Placental epithelial cell (primary cell): ENCODE data around the gene OSTF1. TPM values are rescaled to one million over a fixed set of nuclear protein-coding genes. Genes with fewer than 3 reads are reported as not detected.

ENCODE experiments used
- small RNA-seq: library from RNA; depleted of rRNA; stranded (forward); fragments of <200 nt; gene quantifications from one replicate; pipeline ENCODE3, GENCODE V24; 2012
- total RNA-seq: library from RNA; depleted of rRNA; stranded (reverse); fragments of >200 nt; gene quantifications from 2 replicates; pipeline ENCODE4 v1.2.3, GENCODE V29; 2012

The OSTF1 gene
- total RNA-seq, result 57.3 and 61.1 TPM in 2 replicates

GRCh38 chr9:75087824-75088645 lies at the start of gene OSTF1, which contains the start of gene NMRK1:
Gene OSTF1 (plus strand): TSS chr9:75088514. CDS start chr9:75088693, 179 bp downstream.
Gene NMRK1 (minus strand): TSS chr9:75088155. CDS start chr9:75083115, 5,040 bp downstream.

Small RNA genes within 50 kb of the gene (small RNA-seq; reads per million reads assigned to genes)
- not detected for gene RF00019

Other genes with a start within 250 kb of the OSTF1 start
- gene TRPM6, start 200.6 kb upstream of the OSTF1 start, total RNA-seq, result not detected in 2 replicates
- gene C9orf40, start 135.6 kb upstream of the OSTF1 start, total RNA-seq, result 4.3 and 5.4 TPM in 2 replicates
- gene CARNMT1, start 60.2 kb upstream of the OSTF1 start, total RNA-seq, result 17.3 and 24.9 TPM in 2 replicates
- 19.6 and 29.8 TPM in 2 replicates for gene NMRK1, start 359 bp upstream of the OSTF1 start, total RNA-seq